Left ventricle myocardium inferior (tissue), 1 donor: ENCODE results near the gene DENND1A. TPM values are rescaled to one million over a fixed set of nuclear protein-coding genes. Genes with fewer than 3 reads are reported as not detected.

Experiments used
- DNase-seq: peaks from one replicate; pipeline ENCODE4 v3.0.0-alpha.2; 2020
- H3K27ac ChIP-seq: fragments of 200-600 bp; replicated peaks from 2 replicates; pipeline ENCODE4 v1.8.0; 2021
- H3K27me3 ChIP-seq: fragments of 200-600 bp; 2 replicates; pipeline ENCODE4 v1.8.0; 2021; ENCODE audit warnings: low read depth
- H3K36me3 ChIP-seq: fragments of 200-600 bp; 2 replicates; pipeline ENCODE4 v1.8.0; 2021
- H3K4me1 ChIP-seq: fragments of 200-600 bp; 2 replicates; pipeline ENCODE4 v1.8.0; 2021
- H3K4me3 ChIP-seq: fragments of 200-600 bp; 2 replicates; pipeline ENCODE4 v1.8.0; 2021; ENCODE audit warnings: mild to moderate bottlenecking, moderate library complexity
- H3K9me3 ChIP-seq: fragments of 200-600 bp; replicated peaks from 2 replicates; pipeline ENCODE4 v1.8.0; 2021
- CTCF ChIP-seq: fragments of 200-600 bp; IDR thresholded peaks from 2 replicates; pipeline ENCODE4 v1.8.0; 2021; ENCODE audit warnings: antibody characterized with exemption, mild to moderate bottlenecking, borderline replicate concordance
- intact Hi-C: fragments of 100-400 bp; cut with micrococcal nuclease; formaldehyde crosslinking; loops from one replicate; pipeline ENCODE4 v1.11.0; 2022
- total RNA-seq: library from RNA; stranded (reverse); fragmentation: NEBNext Ultra II Directional; extraction: Animal tissue kit (Norgen Biotek cat#: 25700); gene quantifications from one replicate; pipeline ENCODE4 v1.2.1, GENCODE V29; 2021
- donor health status: DM: no; HTN: yes; CAD: no; lungs with severe emphysema.

The DENND1A gene
- total RNA-seq, 1 donor from 2014 or later = 12.2 TPM

- Histone ChIP-seq H3K4me3 (no peak overlapping the region), H3K36me3 (peaks cover 12% of the 10 kb centered on the region), H3K4me1 (no peaks in the 10 kb centered on the region), H3K9me3 (peaks cover 9% of the 10 kb centered on the region), H3K27ac (no peak overlapping the region), H3K27me3 (no peaks in the 10 kb centered on the region)
- TF ChIP-seq CTCF = no peak
- no peak for DNase-seq
- intact Hi-C loops = no loop called here
Measured at GRCh38 chr9:123657941-123658340, 272.0 kb downstream of the DENND1A start.

- intact Hi-C loops = no loop called here
- H3K36me3 ChIP-seq = peaks cover 4% of the 10 kb centered on the region
- H3K4me3 ChIP-seq = no peak overlapping the region
- TF ChIP-seq CTCF = no peak
- no peaks in the 10 kb centered on the region for H3K4me1 ChIP-seq
- no peak for DNase-seq
- H3K27ac ChIP-seq = no peak overlapping the region
- H3K9me3 ChIP-seq = peaks cover 3% of the 10 kb centered on the region
- H3K27me3 ChIP-seq = no peaks in the 10 kb centered on the region
Measured at GRCh38 chr9:123657099-123657498, 272.8 kb downstream of the DENND1A start.

GRCh38 chr9:123656565-123656964 lies 273.4 kb downstream of the DENND1A start:
- Histone ChIP-seq H3K36me3 (peaks cover 4% of the 10 kb centered on the region), H3K4me3 (no peak overlapping the region), H3K27me3 (no peaks in the 10 kb centered on the region), H3K9me3 (no peaks in the 10 kb centered on the region), H3K27ac (no peak overlapping the region), H3K4me1 (no peaks in the 10 kb centered on the region)
- intact Hi-C loops = no loop called here
- DNase-seq = no peak
- no peak for TF ChIP-seq CTCF

- TF ChIP-seq CTCF = no peak
- Histone ChIP-seq H3K4me3 (no peak overlapping the region), H3K9me3 (no peaks in the 10 kb centered on the region), H3K36me3 (peaks cover 7% of the 10 kb centered on the region), H3K4me1 (no peaks in the 10 kb centered on the region), H3K27ac (no peak overlapping the region), H3K27me3 (no peaks in the 10 kb centered on the region)
- intact Hi-C loops = no loop called here
- no peak for DNase-seq
Measured at GRCh38 chr9:123655681-123656423, 274.1 kb downstream of the DENND1A start.

- H3K4me3 ChIP-seq = no peak overlapping the region
- H3K27ac ChIP-seq = no peak overlapping the region
- DNase-seq = no peak
- H3K36me3 ChIP-seq = peaks cover 7% of the 10 kb centered on the region
- H3K9me3 ChIP-seq = no peaks in the 10 kb centered on the region
- TF ChIP-seq CTCF = no peak
- no peaks in the 10 kb centered on the region for H3K27me3 ChIP-seq
- no peaks in the 10 kb centered on the region for H3K4me1 ChIP-seq
- intact Hi-C loops = no loop called here
Measured at GRCh38 chr9:123654994-123655637, 274.8 kb downstream of the DENND1A start.
